ENCODE results near the gene UBALD2.
"Not testable (repeated sequence)": the region's sequence is repeated elsewhere in the genome, so short reads cannot be mapped to it uniquely, and the experiment has no call there.

UBALD2 gene

DNA sequence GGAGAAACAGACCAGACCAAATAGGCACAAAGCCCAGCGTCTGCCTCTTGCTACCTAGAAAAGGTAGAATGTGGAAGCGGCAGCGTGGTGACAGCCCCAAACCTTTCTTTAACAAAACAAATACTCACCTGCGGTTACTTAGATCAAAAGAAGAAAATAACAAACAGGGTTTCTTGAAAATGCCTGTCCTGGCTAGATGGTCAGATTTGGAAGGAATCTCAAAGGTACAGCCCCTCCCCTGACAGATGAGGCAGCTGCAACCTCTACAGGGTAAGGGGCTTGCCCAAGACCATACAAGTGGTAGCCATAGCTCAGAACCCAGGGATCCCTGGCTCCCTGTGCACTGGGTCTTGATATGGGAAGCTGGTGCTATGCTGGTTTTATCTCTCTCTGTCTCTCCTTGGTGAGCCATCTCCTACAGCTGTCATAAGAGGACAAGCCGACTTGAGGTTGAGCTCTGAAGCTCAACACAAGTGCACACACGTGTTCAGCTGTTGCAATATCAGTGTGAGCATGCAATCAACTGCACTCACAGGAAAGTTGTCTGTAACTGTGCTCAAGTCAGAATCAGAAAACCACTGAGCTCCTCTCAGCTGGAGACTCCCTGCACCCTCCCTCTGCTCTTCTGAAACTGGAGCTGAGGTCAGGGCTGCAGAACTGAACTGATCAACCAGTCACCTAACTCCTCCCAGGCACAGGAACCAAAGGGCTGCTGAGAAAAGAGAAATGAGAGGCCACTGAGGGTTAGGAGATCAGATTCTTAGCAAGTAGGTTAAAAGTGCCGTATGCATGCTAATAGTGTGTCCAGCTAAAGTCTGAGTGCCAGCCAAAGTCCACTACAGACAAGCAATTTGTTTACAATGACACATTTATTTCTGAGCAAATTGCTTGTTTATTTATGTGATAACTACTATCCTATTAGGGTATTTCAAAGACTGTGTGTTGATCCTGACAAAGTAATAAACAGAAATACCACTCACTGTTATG lies 18.8 kb upstream of the UBALD2 start:
- DNase-seq, result peak; percentile 63

DNA sequence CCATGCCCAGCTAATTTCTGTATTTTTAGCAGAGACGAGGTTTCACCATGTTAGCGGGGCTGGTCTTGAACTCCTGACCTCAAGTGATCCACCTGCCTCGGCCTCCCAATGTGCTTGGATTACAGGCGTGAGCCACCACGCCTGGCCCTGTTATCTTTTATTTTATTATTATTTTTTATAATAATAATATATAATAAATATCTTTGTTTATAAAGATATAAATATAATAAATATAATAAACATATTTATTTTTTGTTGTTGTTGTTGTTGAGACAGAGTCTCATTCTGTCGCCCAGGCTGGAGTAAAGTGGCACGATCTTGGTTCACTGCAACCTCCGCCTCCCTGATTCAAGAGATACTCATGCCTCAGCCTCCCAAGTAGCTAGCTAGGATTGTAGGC lies 17.8 kb upstream of the UBALD2 start:
- DNase-seq, result no peak

DNA sequence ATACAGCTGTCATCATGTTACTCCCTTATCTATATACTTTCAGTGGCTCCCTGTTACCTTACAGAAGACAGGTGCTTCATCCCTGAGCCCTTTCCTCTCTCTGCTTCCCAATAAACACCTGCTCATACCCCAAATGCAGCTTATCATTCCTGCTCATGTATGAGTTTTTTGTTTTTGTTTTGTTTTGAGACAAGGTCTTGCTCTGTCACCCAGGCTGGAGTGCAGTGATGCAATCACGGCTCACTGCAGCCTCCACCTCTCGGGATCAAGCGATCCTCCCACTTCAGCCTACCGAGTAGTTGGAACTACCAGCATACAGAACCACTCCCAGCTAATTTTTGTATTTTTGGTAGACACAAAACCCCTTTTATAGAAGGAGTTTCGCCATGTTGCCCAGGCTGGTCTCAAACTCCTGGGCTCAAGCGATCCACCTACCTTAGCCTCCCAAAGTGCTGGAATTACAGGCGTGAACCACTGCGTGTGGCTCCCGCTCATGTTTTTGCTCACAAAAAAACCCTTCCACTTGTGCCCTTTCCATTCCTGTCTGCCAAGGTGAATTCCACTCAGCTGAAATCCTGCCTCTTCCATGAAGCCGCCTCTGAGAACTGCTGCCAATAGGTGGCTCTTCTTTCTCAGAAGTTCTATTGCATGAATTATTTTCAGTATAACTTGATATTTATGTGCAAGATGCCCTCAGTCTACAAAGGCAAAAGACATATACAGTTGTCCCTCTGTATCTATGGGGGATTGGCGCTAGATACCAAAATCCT lies 16.9 kb upstream of the UBALD2 start:
- no peak for DNase-seq

DNA sequence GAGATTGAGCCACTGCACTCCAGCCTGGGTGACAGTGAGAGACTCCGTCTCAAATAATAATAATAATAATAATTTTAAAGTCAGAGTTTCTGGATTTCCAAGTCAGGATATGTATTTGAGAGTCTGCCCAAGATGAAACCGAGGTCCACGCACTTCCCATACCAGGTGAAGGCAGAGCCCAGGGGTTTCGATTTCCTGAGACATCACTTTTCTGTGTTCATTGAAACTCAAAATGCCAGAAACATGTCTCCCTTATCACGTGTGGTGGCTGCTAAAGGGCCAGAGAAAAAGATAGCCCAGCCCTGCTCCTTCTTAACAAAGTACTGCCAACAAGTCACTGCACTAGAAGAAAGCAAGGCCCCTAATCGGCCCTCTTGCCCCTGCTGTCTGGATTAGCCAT lies 15.0 kb upstream of the UBALD2 start:
- no peak for DNase-seq

DNA sequence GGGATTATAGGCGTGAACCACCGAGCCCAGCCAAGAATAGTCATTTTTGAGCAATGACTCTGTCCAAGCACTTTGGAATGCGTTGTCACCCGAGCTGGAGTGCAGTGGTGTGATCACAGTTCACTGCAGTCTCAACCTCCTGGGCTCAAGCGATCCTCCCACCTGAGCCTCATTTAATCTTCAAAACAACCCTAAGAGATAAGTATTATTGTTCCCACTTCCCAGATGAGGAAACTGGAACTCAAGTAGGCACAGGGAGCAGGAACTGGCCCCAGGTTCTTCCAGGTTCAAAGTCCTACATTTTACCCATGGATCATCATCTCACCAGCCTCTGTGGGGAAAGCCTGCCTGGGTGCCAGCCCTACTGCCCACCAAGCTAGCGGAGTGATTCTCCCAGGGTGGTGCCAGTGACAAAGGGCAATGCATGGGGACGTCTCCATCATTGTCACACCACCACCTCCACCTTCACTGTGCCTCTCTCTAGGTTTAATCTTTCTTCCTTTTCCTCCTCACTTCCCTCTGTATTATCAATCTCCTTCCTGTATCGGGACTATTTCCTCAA lies 13.6 kb upstream of the UBALD2 start:
- no peak for DNase-seq

DNA sequence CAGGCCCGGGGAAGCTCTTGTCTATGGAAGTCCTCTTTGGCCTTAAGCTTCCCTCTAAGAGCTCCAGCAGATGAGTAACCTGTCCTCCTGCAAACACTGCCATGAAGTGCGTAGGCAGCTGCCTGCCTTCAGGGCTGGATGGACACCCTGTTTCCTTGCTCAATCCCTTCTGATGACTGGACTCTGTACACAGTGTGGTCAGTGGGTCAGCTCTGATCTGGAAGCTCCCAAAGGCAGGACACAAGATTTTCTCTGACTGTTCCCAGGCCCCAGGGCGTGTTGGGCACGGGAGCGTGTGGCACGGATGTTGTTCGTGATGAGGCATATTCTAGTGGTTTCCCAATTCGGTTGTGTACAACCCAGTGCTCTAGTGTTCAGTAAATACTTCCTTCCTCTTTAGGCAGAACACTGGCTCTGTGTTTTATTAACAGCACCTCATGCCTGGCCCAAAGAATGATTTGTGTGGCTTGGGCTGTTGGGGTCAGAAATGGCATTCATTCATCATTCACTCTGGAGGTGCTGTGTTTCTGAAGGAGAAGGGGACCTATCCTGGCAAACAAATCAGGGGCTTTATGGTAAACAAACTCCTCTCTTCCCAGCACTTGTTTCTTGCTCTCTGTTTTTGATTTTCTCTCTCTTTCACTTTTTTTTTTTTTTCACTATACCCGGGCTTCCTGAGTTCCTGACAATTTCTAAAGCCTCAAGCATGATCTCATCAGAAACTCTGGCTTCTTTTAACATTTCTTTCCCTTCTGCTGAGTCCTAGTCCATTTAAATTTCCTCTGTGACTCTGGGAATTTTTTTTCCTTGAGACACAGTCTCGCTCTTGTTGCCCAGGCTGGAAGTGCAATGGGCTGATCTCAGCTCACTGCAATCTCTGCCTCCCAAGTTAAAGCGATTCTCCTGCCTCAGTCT lies 12.9 kb upstream of the UBALD2 start:
- DNase-seq, result peak; percentile 66

DNA sequence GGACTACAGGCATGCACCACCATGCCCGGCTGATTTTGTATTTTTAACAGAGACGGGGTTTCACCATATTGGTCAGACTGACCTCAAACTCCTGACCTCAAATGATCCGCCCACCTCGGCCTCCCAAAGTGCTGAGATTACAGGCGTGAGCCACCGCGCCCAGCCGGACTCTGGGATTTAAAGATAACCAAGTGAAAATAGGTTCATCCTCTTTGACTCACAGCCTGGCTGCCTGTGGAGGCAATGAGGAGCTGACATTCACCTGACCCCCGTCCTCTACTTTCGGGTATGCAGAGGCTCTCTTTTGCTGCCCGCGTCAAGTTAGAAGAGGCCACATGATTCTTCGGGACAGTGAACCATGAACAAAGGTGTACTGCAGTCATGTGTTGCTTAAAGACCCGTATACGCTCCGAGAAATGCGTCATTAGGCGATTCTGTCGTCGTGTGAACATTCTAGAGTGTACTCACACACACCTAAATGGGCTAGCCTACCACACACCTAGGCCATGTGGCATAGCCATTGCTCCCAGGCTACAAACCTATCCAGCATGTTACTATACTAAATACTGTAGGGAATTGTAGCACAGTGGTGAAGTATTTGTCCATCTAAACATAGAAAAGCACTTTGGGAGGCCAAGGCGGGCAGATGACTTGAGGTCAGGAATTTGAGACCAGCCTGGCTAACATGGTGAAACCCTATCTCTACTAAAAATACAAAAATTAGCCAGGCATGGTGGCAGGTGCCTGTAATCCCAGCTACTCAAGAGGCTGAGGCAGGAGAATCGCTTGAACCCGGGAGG lies 12.0 kb upstream of the UBALD2 start:
- not testable (repeated sequence) for DNase-seq

DNA sequence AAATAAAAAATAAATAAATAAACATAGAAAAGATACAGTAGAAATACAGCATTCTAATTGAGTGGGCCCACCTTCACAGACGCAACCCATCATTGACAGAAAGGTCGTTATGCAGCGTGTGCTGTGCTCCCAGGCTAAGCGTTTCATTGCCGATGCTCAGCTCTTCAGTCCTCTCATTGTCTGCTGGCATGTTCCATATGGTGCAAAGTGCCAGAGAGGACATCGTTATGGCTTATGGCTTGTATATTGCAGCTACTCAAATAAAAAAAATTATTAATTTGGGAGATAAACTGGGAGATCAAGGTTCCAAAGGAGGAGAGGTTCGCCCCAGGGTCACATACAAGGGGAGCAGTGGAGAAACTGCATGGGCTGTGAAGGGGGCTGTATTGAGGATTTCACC lies 11.3 kb upstream of the UBALD2 start:
- DNase-seq, result no peak

DNA sequence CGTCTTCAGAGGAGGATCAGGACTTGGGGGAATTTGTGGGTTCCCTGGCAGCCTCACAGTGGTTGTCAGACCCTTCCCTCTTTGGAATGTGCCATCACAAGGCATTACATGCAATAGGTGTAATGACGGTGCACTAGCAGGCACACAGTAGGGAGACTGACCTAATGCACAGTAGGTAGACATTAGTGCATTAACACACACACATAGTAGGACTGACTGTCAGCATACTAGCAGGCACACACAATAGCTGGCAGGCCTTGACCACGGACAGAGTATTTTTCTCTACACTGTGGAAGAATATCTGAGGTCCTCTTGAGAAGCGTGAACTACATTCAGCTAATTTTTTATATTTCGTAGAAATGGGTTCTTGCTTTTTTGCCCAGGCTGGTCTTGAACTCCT lies 10.9 kb upstream of the UBALD2 start:
- DNase-seq, result no peak

DNA sequence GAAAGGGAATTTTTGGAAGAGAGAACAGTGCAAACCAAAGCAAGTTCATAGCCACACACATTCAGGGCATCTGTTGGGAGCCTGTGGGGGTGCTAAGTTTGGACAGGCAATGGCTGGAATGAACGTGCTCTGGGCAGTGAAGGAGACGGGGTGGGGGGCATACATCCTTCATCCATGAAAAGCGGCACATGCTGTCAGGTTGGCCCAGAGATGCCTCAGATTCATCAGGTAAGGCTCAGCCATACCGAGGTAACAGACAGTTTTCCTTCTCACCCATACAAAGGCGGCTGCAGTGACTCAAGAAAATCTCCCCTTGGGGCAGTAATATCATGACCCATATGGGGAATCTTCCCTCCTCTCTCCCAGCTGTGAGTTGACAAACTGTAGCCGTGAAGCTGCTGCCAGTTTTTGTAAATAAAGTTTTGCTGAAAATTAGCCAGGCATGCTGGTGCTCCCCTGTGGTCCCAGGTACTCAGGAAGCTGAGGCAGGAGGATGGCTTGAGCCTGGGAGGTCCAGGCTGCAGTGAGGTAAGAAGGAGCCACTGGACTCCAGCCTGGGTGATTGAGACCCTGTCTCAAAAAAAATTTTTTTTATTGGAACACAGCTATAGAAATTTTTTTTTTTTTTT lies 9.2 kb upstream of the UBALD2 start:
- no peak for DNase-seq

DNA sequence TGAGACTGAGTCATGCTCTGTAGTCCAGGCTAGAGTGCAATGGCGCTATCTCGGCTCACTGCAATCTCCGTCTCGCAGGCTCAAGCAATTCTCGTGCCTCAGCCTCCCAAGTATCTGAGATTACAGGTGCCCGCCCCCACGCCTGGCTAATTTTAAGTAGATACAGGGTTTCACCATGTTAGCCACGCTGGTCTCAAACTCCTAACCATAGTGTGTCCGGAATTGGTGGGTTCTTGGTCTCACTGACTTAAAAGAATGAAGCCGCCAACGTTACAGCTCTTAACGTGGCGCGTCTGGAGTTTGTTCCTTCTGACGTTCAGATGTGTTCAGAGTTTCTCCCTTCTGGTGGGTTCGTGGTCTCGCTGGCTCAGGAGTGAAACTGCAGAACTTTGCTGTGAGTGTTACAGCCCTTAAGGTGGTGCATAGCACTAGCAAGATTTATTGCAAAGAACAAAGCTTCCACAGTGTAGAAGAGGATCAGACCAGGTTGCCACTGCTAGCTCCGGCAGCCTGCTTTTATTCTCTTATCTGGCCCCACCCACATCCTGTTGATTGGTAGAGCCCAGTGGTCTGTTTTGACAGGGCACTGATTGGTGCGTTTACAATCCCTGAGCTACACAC lies 8.6 kb upstream of the UBALD2 start:
- DNase-seq, result peak; percentile 47

DNA sequence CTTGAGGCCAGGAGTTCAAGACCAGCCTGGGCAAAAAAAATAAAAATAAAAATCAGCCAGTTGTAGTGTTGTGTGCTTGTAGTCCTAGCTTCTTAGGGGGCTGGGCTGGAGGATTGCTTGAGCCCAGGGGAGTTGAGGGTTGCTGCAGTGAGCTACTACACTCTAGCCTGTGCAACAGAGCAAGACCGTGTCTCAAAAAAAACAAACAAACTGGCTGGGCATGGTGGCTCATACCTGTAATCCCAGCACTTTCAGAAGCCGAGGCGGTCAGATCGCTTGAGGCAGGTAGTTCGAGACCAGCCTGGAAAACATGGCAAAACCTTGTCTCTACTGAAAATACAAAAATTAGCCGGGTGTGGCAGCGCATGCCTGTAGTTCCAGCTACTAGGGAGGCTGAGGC lies 4.9 kb upstream of the UBALD2 start:
- no peak for DNase-seq

DNA sequence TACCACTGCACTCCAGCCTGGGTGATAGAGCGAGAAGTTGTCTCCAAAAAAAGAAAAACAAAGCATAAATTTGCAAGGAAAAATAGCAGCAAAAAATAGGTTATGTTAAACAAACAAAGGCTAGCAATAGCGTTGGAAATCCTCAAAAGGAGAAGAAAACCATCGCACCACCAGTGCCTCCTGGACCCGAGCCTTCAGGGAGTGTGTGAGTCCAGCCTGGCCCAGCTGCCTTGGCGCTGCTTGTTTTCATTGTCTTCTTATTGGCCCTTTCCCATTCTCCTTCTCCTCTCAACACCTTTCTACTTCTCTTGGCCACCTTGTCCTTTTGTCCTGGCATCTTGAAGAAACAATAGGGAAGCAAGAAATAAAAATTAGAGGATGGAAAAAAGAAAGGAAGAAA lies 4.5 kb upstream of the UBALD2 start:
- DNase-seq, result no peak

DNA sequence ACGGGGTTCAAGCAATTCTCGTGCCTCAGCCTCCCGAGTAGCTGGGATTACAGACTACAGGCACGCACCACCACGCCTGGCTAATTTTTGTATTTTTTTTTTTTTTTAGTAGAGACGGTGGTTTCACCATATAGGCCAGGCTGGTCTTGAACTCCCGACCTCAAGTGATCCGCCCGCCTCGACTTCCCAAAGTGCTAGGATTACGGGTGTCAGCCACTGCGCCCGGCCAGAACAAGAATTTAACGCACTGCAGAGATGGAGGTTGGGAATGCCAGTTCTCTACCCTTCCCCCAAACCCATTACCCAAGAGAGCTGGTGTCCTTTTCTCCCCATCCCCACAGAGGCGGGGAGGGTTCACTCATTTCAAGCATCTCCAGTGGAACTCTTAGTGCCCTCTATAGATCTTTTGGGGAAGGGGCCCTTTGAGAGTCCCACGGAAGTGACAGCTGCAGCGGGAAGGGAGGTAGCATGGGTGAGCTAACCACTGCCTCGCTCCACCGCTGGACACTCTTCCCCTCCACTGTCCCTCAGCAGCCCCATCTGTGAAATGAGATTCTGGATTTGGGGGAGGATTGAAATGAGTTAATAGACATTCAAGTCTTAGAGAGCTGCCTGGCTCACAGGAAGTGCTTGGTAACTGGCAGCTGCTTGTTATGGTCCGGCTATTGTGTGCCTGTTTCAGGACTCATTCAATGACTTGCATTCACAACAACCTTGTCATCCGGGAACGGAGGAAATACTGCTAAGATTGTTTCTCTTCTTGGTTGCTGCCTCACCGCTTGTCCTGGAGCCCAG lies 3.5 kb upstream of the UBALD2 start:
- DNase-seq, result peak; percentile 36

DNA sequence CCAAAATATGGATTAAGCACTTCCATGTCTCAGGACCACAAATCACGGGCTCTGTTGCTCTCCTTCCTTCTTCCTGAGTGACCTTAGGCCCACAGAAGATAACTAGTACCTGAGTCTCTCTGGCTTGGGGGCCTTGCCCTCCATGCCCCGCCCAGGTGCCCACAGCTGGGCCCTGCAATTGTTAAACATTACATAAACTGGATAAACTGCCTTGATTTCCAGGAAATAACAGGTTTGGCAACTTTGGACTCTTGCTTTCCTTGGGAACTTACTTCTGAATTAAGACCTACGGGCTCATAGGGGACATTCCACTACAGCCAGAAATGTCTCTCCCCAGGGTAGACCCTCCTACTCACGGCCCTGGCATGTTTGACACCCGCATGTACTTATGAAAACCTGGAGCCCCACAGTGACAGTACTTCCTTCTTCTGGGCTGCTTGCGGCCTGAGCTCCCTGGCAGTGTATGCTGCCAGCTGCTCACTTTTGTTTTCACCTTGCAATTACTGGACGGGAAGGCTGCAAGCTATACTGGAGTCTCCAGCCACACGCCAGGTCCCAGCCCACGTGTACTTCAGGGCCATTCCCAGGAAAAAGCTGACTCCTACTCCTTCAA lies 2.3 kb upstream of the UBALD2 start:
- peak; percentile 43 for DNase-seq

DNA sequence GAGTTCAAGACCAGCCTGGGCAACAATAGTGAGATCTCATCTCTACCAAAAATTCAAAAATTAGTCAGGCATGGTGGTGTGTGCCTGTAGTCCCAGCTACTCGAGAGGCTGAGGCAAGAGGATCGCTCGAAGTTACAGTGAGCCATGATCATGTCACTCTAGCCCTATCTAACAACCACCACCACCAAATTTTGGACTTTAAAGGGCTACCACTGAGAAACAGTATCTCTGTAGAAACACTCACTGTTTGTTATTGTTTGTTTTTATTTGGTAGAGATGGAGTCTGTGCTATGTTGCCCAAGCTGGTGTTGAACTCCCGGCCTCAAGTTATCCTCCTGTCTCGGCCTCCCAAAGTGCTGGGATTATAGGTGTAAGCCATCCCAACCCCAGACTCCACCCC lies 1.3 kb upstream of the UBALD2 start:
- no peak for DNase-seq

DNA sequence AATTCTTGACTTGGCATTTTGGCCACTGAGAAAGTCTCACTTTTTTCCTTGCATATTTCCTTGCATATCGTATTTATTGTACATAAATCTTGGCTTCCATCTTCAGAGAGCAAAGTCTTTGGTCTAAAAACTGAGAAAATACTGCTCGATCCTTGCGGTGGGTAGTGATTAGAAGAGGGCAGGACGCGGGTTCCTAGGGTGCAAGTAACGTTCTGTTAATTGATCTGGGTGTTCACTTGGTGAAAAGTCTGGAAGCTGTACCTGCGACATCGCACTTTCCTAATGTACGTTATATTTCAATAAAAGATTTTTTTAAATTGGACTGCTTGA lies 758 bp upstream of the UBALD2 start:
- peak; percentile 28 for DNase-seq

DNA sequence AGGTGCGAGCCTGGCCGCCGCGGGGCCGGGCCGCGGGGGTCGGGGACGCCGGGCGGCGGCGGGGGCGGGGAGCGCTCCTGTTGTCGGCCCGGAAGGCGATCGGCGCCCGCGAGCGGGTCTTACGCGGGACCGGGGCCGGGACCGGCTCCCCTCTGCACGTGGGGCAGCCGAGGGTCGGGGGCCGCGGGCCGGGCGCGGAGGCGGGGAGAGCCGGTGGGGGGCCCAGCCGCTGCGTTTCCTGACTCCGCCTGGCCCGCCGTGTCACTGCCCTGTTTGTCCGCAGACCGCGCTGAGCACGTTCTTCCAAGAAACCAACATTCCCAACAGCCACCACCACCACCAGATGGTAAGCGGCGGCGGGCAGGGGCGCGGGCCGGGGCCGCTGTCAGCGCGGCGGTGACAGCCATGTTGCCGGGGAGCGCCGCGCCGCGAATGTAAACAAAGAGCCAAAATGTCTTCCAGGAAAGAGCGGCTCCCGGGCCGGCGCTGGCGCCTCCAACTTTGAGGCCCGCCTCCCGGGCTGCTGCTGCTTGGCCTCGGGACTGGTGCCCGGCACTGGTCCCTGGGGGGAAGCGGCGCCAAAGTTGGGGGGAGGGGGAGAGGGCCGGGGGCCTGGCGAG lies 586 bp downstream of the UBALD2 start:
- DNase-seq, result peak; percentile 70

Data from CD4-positive, alpha-beta T cell treated with Interleukin-17A for 4 hours (primary cell).